LNCAP (cell line): ENCODE data around the gene SCEL.

ENCODE experiments used
- CTCF ChIP-seq: fragments of 450-650 bp; IDR thresholded peaks from 2 replicates; pipeline ENCODE4 v1.5.1; 2017; ENCODE audit warnings: mild to moderate bottlenecking

Gene SCEL

GRCh38 chr13:77571956-77572355 is 36.5 kb downstream of the SCEL start:
- TF ChIP-seq CTCF = no peak

- TF ChIP-seq CTCF = no peak
These were observed 38.6 kb downstream of the SCEL start for GRCh38 chr13:77574096-77574495.

DNA sequence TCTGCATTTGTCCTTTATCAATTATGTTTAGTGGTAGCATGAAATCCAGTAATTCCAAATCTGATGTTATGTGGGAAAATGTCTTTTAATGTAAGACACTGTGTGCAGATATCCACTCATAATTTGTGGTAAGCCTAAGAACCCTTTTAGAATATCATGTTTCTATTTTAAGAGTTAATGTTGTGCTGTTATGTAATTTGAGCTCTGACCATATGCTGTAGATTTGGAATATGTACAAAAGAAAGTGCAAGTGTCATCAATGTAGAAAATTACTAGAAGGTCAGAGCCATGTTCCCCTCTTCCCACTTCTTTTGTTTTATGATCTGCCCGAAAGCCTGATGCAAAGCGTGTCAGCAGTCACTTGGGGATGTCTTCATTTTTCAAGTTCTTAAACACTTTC is 44.5 kb downstream of the SCEL start:
- TF ChIP-seq CTCF = no peak

- no peak for TF ChIP-seq CTCF
These were observed 45.2 kb downstream of the SCEL start for GRCh38 chr13:77580748-77581147.

DNA sequence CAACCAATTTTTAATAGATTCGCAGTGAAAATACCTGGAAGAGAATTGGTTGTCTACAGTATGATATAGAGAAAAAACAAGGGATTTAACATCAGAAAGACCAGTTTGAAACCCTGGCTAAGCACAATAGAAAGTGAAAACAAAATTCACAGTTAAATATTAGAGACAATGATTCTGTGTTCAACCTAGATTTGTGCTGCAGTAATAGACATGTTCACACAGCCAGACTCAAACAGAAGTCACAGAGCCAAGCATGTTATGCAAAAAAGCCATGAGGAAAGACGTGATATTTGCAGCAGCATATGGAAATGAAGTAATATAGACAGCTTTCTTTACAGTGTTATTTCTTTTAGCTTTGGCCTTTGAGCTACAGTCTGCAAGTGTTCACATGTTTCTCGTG is 48.1 kb downstream of the SCEL start:
- no peak for TF ChIP-seq CTCF

GRCh38 chr13:77584106-77584505 is 48.6 kb downstream of the SCEL start:
- no peak for TF ChIP-seq CTCF

- TF ChIP-seq CTCF = no peak
These were observed 59.8 kb downstream of the SCEL start for GRCh38 chr13:77595166-77595810.

DNA sequence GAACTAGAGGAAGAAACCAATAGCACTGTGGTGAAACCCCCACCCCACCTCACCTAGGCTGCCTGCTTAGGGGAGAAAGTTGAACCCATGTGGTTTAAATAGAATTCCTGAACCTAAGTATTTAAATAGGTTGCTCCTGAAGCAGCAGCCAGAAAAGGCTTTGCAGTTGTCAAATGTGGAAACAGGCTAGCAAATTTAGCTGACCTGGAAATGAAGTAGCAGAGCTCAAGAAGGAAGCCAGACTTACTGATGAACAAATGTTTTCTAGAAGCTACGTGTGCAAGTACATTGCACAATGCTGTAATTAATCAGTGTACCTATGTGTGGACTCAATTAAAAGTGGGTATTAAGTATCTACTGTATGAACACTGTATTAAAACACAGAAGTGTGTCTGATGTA is 61.3 kb downstream of the SCEL start:
- TF ChIP-seq CTCF = no peak
